Ovary (tissue), 9 donors: ENCODE data around the gene PPARD. TPM values are rescaled to one million over a fixed set of nuclear protein-coding genes. Genes with fewer than 3 reads are reported as not detected.
A peak's percentile ranks its signal among the peaks of the same experiment; 100 is the strongest.

ENCODE experiments used
- DNase-seq, 5 donors: peaks; one replicate each; pipeline ENCODE4 v3.0.0-alpha.2; 2019 to 2020
- H3K27ac ChIP-seq, 2 donors: fragments of 200-600 bp; one replicate each; pipeline versions ENCODE4 v1.5.1 to v1.8.0; 2019 to 2022
- H3K27me3 ChIP-seq: fragments of 200-600 bp; one replicate; pipeline ENCODE4 v1.8.0; 2022
- H3K36me3 ChIP-seq: fragments of 200-600 bp; sonication (generic); one replicate; pipeline ENCODE4 v1.5.1; 2019
- H3K4me1 ChIP-seq: one replicate; pipeline ENCODE4 v1.8.1; 2013; ENCODE audit warnings: mild to moderate bottlenecking, moderate library complexity; ENCODE audit not compliant: insufficient read depth
- H3K4me3 ChIP-seq: fragments of 200-600 bp; sonication (generic); one replicate; pipeline ENCODE4 v1.5.1; 2017
- H3K9me3 ChIP-seq, 2 donors: fragments of 200-600 bp in 1 of 2; sonication (generic) in 1 of 2; one replicate each; pipeline versions ENCODE4 v1.5.1 to v1.8.1; 2013 to 2019; ENCODE audit warnings: mild to moderate bottlenecking in 1 of 2, moderate library complexity in 1 of 2
- CTCF ChIP-seq, 3 donors: fragments of 450-650 bp in 2 of 3; fragments of 200-600 bp in 1 of 3; IDR thresholded peaks; one replicate each; pipeline versions ENCODE4 v1.5.1 to v1.8.0; 2016 to 2022; ENCODE audit warnings: antibody characterized with exemption in 3 of 3, mild to moderate bottlenecking in 1 of 3
- EP300 ChIP-seq: sonication (generic); formaldehyde crosslinking; IDR thresholded peaks from one replicate; pipeline ENCODE4 v1.6.1; 2017; ENCODE audit warnings: antibody characterized with exemption
- POLR2A ChIP-seq: fragments of 450-650 bp; IDR thresholded peaks from one replicate; pipeline ENCODE4 v1.6.1; 2017; ENCODE audit warnings: antibody characterized with exemption, mild to moderate bottlenecking, moderate library complexity
- WGBS, 3 donors: extraction: QIAGEN DNeasy Blood & Tissue Kit in 1 of 3; methylation state at CpG; one replicate each; pipeline versions ENCODE4 v1.1.5 to v1.1.7; 2013 to 2017; 5-methylcytosine and 5-hydroxymethylcytosine counted together
- intact Hi-C, 4 donors: fragments of 100-400 bp; cut with DNase I; formaldehyde crosslinking; loops; one replicate each; pipeline versions ENCODE4 v1.11.0 to v1.15.1; 2022 to 2023
- polyA plus RNA-seq, 2 donors: library from polyadenylated mRNA; stranded (reverse); fragments of 200-250 nt in 1 of 2; fragments of 350-450 nt in 1 of 2; fragmentation: Illumina TruSeq in 1 of 2; extraction: RNeasy Lipid Tissue Mini Kit (QIAGEN cat#74804) in 1 of 2; gene quantifications; one replicate each; pipeline ENCODE4 v1.2.3, GENCODE V29; 2013 to 2014
- total RNA-seq, 7 donors: library from RNA; depleted of rRNA in 2 of 7; stranded (reverse); fragments of >200 nt in 2 of 7; fragmentation: NEBNext Ultra II Directional in 3 of 7; extraction: Animal tissue kit (Norgen Biotek cat#: 25700) in 3 of 7; gene quantifications; one replicate each; pipeline versions ENCODE4 v1.1.0 to v1.2.4, GENCODE V29; 2016 to 2023
- donor health status: DM: no; HTN: no; CAD: no; lungs with moderate emphysema.
- donor health status: DM: no; HTN: no; CAD: no.
- donor health status: Bipolar disorder and iron deficiency.
- donor health status: DM: yes; HTN: yes; CAD: no.
- donor health status: DM: no; HTN: no; CAD: no.
- donor health status: DM: yes; HTN: yes; CAD: no.

PPARD gene
- total and polyA plus RNA-seq, 9 donors, result 7.9 to 55.9 (median 25.0) TPM

DNA sequence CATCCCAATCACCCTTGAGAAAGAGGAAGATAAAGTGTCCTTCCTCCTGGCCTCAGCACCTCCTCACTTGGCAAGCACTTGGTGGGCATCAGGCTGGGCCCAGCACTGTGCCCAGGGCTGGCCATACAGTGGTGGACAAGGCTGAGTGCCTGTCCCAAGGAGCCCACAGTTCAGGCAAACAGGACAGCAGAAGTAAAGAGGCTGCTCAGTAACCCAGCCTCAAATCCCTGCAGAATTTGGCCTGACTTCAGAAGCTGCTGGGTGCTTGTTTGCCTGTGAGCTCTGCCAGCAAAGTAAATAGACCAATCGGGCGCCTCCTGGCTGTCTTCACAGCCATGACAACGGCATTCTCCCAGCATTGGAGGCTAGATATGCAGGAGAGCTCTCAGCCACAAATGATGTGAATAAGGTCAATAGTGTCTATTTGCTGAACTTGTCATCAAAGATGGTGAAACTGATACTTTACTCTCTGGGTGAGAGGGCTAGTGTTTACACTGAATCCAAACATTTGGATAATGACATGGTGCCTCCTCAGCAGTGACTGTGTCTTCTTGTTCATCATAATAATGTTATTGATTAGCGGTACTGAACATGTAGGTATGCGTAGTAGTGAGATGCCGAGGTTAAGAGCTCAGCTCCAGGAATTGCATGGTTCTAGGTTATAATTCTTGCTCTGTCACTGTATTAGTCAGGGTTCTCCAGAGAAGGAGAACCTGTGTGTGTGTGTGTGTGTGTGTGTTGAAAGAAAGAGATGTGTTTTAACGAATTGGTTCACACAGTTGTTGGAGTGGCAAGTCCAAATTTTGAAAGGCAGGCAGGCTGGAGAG is 72.9 kb downstream of the PPARD start:
- peaks cover 2% of the 10 kb centered on the region for H3K4me1 ChIP-seq
- no peaks in the 10 kb centered on the region for H3K9me3 ChIP-seq
- WGBS, 3 donors, result 47 to 55% (median 49%) methylated on average over 7 of the region's 7 CpGs
- no peak overlapping the region for H3K4me3 ChIP-seq
- DNase-seq, result peak; percentile 80 to 85 (median 82)
- H3K27ac ChIP-seq, result no peak overlapping the region
- H3K27me3 ChIP-seq, result no peaks in the 10 kb centered on the region
- no peaks in the 10 kb centered on the region for H3K36me3 ChIP-seq
- intact Hi-C loops, result loop anchor here (2.0 to 10.0 kb wide), 2 partner anchors 70 to 72 kb away; partner anchors contain the start of gene PPARD (in 4 of the 4)
- no peak for TF ChIP-seq POLR2A
- TF ChIP-seq CTCF (IDR thresholded peaks at IDR 0.05), result peak; percentile 42 to 81 (median 74)

GRCh38 chr6:35417979-35418661 is 75.8 kb downstream of the PPARD start:
- Histone ChIP-seq H3K9me3 (no peaks in the 10 kb centered on the region), H3K4me3 (no peak overlapping the region), H3K27ac (no peak overlapping the region), H3K27me3 (no peaks in the 10 kb centered on the region), H3K4me1 (peaks cover 2% of the 10 kb centered on the region), H3K36me3 (no peaks in the 10 kb centered on the region)
- intact Hi-C loops, result loop anchor here in 3 of 4 donors (10.0 kb wide), 1 partner anchor 73 kb away; the partner anchor contains the start of gene PPARD (in 3 of the 3)
- DNase-seq, result no peak
- 86 to 91% (median 88%) methylated on average over 14 of the region's 14 CpGs for WGBS, 3 donors
- TF ChIP-seq EP300 (no peak), POLR2A (no peak), CTCF (IDR thresholded peaks at IDR 0.05) (no peak)

DNA sequence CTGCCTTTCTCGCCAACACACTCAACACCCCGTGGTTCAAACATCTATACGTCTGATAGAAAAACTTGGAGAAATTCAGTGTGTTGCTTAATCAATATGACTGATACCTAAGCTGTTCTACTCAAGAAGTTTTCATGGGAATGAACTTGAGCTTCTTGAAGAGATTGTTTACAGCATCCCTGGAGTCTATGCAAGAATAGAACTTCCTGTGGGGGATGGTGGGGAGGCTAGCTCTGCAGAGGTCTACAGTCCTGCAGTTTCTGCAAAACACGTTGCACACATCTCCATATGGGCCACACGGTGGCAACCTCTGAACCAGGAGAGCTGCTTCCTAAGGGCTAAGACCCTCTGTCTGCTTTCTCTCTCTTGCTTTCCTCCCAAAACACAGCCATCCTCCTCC is 77.1 kb downstream of the PPARD start:
- intact Hi-C loops, result loop anchor here in 3 of 4 donors (10.0 kb wide), 1 partner anchor 75 kb away; the partner anchor contains the start of gene PPARD (in 3 of the 3)
- Histone ChIP-seq H3K4me1 (peaks cover 2% of the 10 kb centered on the region), H3K27ac (no peak overlapping the region), H3K36me3 (no peaks in the 10 kb centered on the region), H3K27me3 (no peaks in the 10 kb centered on the region), H3K9me3 (no peaks in the 10 kb centered on the region), H3K4me3 (no peak overlapping the region)
- TF ChIP-seq CTCF (IDR thresholded peaks at IDR 0.05), result no peak
- no peak for TF ChIP-seq EP300
- TF ChIP-seq POLR2A, result no peak
- 52 to 60% (median 56%) methylated on average over 5 of the region's 5 CpGs for WGBS, 3 donors
- DNase-seq, result no peak

- TF ChIP-seq CTCF (IDR thresholded peaks at IDR 0.05) (no peak), EP300 (no peak), POLR2A (no peak)
- DNase-seq, result no peak
- H3K4me3 ChIP-seq, result no peak overlapping the region
- H3K27me3 ChIP-seq, result no peaks in the 10 kb centered on the region
- H3K9me3 ChIP-seq, result no peaks in the 10 kb centered on the region
- H3K36me3 ChIP-seq, result no peaks in the 10 kb centered on the region
- intact Hi-C loops, result loop anchor here in 3 of 4 donors (10.0 kb wide), 1 partner anchor 75 kb away; the partner anchor contains the start of gene PPARD (in 3 of the 3)
- H3K4me1 ChIP-seq, result no peaks in the 10 kb centered on the region
- no peak overlapping the region for H3K27ac ChIP-seq
- WGBS, 3 donors, result 93 to 94% (median 93%) methylated on average over 14 of the region's 14 CpGs
These were observed 77.6 kb downstream of the PPARD start for GRCh38 chr6:35419961-35420360.
